ENCODE measurements around the gene GON7. TPM values are rescaled to one million over a fixed set of nuclear protein-coding genes. Genes with fewer than 3 reads are reported as not detected.
"Not testable (repeated sequence)": the region's sequence is repeated elsewhere in the genome, so short reads cannot be mapped to it uniquely, and the experiment has no call there.

The GON7 gene
- total RNA-seq, 1 donor from 2014 or later = 14.8 TPM

- no peak for DNase-seq (ENCODE audit: low spot score)
- intact Hi-C loops (cut with micrococcal nuclease) = no loop called here
- Mint-ChIP-seq H3K36me3 (ENCODE audit: low read depth) (no peaks in the 10 kb centered on the region), H3K4me1 (ENCODE audit: low read depth) (no peaks in the 10 kb centered on the region), H3K9me3 (no peaks in the 10 kb centered on the region), H3K27ac (no peak overlapping the region), H3K4me3 (no peak overlapping the region), H3K27me3 (ENCODE audit: insufficient read depth) (no peaks in the 10 kb centered on the region)
Observed at GRCh38 chr14:93161411-93161940, 45.4 kb downstream of the GON7 start.

DNA sequence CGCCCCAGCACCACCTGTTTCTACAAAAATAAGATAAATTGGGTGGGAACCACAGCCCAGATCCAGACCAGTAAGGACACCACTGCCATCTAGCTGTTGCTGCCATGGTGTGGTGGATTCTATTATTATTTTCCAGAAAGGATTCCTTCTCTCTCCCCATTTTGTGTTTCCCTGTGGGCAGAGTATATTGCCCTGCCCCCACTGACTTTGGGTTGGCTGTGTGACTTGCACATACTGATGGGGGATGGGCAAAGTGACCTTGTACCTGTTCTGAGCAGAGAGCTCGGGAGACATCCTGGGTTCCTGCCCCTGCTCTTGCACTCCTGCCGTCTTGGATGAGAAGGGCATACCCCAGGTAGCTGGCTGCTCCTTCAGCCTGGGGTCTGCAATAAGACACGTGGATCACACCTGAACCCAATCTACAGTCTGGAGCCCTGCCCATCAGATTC is 46.5 kb downstream of the GON7 start:
- no peak overlapping the region for H3K27ac Mint-ChIP-seq
- H3K4me3 Mint-ChIP-seq = no peak overlapping the region
- no peaks in the 10 kb centered on the region for H3K9me3 Mint-ChIP-seq
- no peaks in the 10 kb centered on the region for H3K36me3 Mint-ChIP-seq (ENCODE audit: low read depth)
- H3K4me1 Mint-ChIP-seq (ENCODE audit: low read depth) = no peaks in the 10 kb centered on the region
- DNase-seq (ENCODE audit: low spot score) = no peak
- peaks cover 2% of the 10 kb centered on the region for H3K27me3 Mint-ChIP-seq (ENCODE audit: insufficient read depth)
- intact Hi-C loops (cut with micrococcal nuclease) = no loop called here

- H3K36me3 Mint-ChIP-seq (ENCODE audit: low read depth); H3K4me3 Mint-ChIP-seq; intact Hi-C loops (cut with micrococcal nuclease); DNase-seq (ENCODE audit: low spot score); H3K4me1 Mint-ChIP-seq (ENCODE audit: low read depth); H3K27ac Mint-ChIP-seq; H3K27me3 Mint-ChIP-seq (ENCODE audit: insufficient read depth); H3K9me3 Mint-ChIP-seq: not testable (repeated sequence)
Observed at GRCh38 chr14:93159625-93160352, 47.1 kb downstream of the GON7 start.

DNA sequence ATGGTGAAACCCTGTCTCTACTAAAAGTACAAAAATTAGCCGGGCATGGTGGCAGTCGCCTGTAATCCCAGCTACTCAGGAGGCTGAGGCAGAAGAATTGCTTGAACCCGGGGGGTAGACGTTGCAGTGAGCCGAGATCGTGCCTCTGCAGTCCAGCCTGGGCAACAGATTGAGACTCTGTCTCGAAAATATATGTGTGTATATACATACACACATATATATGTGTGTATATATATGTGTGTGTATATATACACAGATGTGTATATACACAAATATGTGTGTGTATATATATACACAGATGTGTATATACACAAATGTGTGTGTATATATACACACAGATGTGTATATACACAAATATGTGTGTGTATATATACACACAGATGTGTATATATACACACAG is 48.5 kb downstream of the GON7 start:
- H3K27ac Mint-ChIP-seq; H3K9me3 Mint-ChIP-seq; H3K36me3 Mint-ChIP-seq (ENCODE audit: low read depth); H3K4me3 Mint-ChIP-seq; intact Hi-C loops (cut with micrococcal nuclease); H3K4me1 Mint-ChIP-seq (ENCODE audit: low read depth); H3K27me3 Mint-ChIP-seq (ENCODE audit: insufficient read depth); DNase-seq (ENCODE audit: low spot score): not testable (repeated sequence)

DNA sequence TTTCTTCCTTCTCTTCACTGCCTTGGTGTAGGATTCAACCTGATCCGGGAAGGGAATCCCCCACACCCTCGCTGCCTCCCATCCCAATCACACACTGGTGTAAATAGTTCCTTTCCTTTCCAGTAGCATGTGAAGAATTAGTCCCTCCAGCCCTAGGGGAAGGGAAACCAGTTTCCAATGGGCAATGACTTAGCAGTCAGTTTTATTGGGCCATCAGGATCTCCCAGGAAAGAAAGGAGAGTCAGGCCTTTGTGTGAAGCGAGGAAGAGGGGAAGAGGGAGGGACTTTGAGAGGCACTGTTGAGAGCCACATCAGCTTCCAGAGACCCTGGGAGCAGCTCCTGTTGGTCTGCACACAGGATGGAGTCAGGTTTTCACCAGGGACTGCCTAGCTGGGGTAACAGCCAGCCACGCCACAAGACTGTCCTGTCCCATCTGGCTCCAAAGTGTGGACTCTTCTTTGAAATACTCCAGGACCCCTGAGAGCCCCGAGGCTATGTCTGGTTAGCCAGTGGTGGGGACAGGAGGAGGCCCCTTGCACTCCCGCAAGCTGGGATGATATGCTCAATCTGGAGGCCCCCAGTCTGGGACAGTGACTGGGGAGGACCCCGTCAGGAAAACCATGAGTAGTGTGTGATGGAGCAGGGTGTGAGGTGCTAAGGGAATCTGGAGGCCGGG is 50.0 kb downstream of the GON7 start:
- Mint-ChIP-seq H3K27ac (no peak overlapping the region), H3K27me3 (ENCODE audit: insufficient read depth) (peaks cover 2% of the 10 kb centered on the region), H3K36me3 (ENCODE audit: low read depth) (no peaks in the 10 kb centered on the region), H3K4me3 (no peak overlapping the region), H3K4me1 (ENCODE audit: low read depth) (no peaks in the 10 kb centered on the region), H3K9me3 (no peaks in the 10 kb centered on the region)
- no peak for DNase-seq (ENCODE audit: low spot score)
- intact Hi-C loops (cut with micrococcal nuclease) = no loop called here

GRCh38 chr14:93155667-93156066 is 51.2 kb downstream of the GON7 start:
- no peak for DNase-seq (ENCODE audit: low spot score)
- peaks cover 2% of the 10 kb centered on the region for H3K27me3 Mint-ChIP-seq (ENCODE audit: insufficient read depth)
- intact Hi-C loops (cut with micrococcal nuclease) = no loop called here
- no peak overlapping the region for H3K4me3 Mint-ChIP-seq
- H3K9me3 Mint-ChIP-seq = no peaks in the 10 kb centered on the region
- H3K4me1 Mint-ChIP-seq (ENCODE audit: low read depth) = no peaks in the 10 kb centered on the region
- no peaks in the 10 kb centered on the region for H3K36me3 Mint-ChIP-seq (ENCODE audit: low read depth)
- no peak overlapping the region for H3K27ac Mint-ChIP-seq

GRCh38 chr14:93153121-93153520 is 53.7 kb downstream of the GON7 start:
- Mint-ChIP-seq H3K4me3 (no peak overlapping the region), H3K27me3 (ENCODE audit: insufficient read depth) (peaks cover 2% of the 10 kb centered on the region), H3K4me1 (ENCODE audit: low read depth) (no peaks in the 10 kb centered on the region), H3K27ac (no peak overlapping the region), H3K9me3 (no peaks in the 10 kb centered on the region), H3K36me3 (ENCODE audit: low read depth) (no peaks in the 10 kb centered on the region)
- no peak for DNase-seq (ENCODE audit: low spot score)
- intact Hi-C loops (cut with micrococcal nuclease) = no loop called here

Other genes starting within 250 kb of the GON7 start
- gene ITPK1, start 91.1 kb downstream of the GON7 start, total RNA-seq = 71.0 and 77.3 TPM in 2 replicates
- 16.8 and 18.4 TPM in 2 replicates for gene MOAP1, start 22.2 kb downstream of the GON7 start, total RNA-seq
- gene LYSET, start 21.7 kb downstream of the GON7 start, total RNA-seq = 13.1 and 14.1 TPM in 2 replicates
- 30.1 and 32.4 TPM in 2 replicates for gene UBR7, start 191 bp upstream of the GON7 start, total RNA-seq
- 20.6 and 22.8 TPM in 2 replicates for gene BTBD7, start 126.0 kb upstream of the GON7 start, total RNA-seq
- not detected in 2 replicates for gene COX8C, start 140.1 kb upstream of the GON7 start, total RNA-seq
- gene UNC79, start 223.9 kb upstream of the GON7 start, total RNA-seq = 0.02 and 0.03 TPM in 2 replicates

All from activated T-helper 1 cell treated with anti-CD3 and anti-CD28 coated beads, Interleukin-12 subunit alpha, Interleukin-12 subunit beta, Interleukin-2, Interleukin-4 antibody, amounts not matched to agents 30 ng/mL and 10 ng/mL and 1 ng/mL, durations not matched to agents 14 hours and 24 hours and 36 hours (primary cell).